Islet of Langerhans (tissue), 1 donor: ENCODE measurements around the gene TMEM255A.
"Not testable (repeated sequence)": the region's sequence is repeated elsewhere in the genome, so short reads cannot be mapped to it uniquely, and the experiment has no call there.

Source experiments
- FAIRE-seq: peaks from one replicate; lab custom pipeline; 2011; peaks lifted over from hg19 to GRCh38; lab: Jason Lieb, UNC

TMEM255A gene

GRCh38 chrX:120310861-120311726 is at the start of gene TMEM255A:
Gene TMEM255A, minus strand, starts transcription at chrX:120311461. Its CDS starts 152 bp downstream, at chrX:120311309.
- no peak for FAIRE-seq

GRCh38 chrX:120358737-120359456 is 47.6 kb upstream of the TMEM255A start:
- FAIRE-seq: no peak

- FAIRE-seq: no peak
Measured at GRCh38 chrX:120357186-120357585, 45.9 kb upstream of the TMEM255A start.

GRCh38 chrX:120356084-120356483 is 44.8 kb upstream of the TMEM255A start:
- FAIRE-seq: no peak

- no peak for FAIRE-seq
Measured at GRCh38 chrX:120350450-120351138, 39.3 kb upstream of the TMEM255A start.

- not testable (repeated sequence) for FAIRE-seq
Measured at GRCh38 chrX:120344566-120344965, 33.3 kb upstream of the TMEM255A start.

GRCh38 chrX:120336899-120337298 is 25.6 kb upstream of the TMEM255A start:
- FAIRE-seq: no peak

- no peak for FAIRE-seq
Measured at GRCh38 chrX:120335289-120335688, 24.0 kb upstream of the TMEM255A start.

GRCh38 chrX:120334603-120335002 is 23.3 kb upstream of the TMEM255A start:
- FAIRE-seq: no peak

GRCh38 chrX:120334151-120334550 is 22.9 kb upstream of the TMEM255A start:
- FAIRE-seq: no peak

GRCh38 chrX:120332394-120332793 is 21.1 kb upstream of the TMEM255A start:
- no peak for FAIRE-seq

GRCh38 chrX:120331116-120331515 is 19.9 kb upstream of the TMEM255A start:
- no peak for FAIRE-seq

- no peak for FAIRE-seq
Measured at GRCh38 chrX:120321520-120322281, 10.4 kb upstream of the TMEM255A start.

- no peak for FAIRE-seq
Measured at GRCh38 chrX:120318411-120318810, 7.2 kb upstream of the TMEM255A start.

- FAIRE-seq: no peak
Measured at GRCh38 chrX:120316587-120317283, 5.5 kb upstream of the TMEM255A start.

- no peak for FAIRE-seq
Measured at GRCh38 chrX:120315776-120316175, 4.5 kb upstream of the TMEM255A start.

- FAIRE-seq: no peak
Measured at GRCh38 chrX:120311727-120312063, 434 bp upstream of the TMEM255A start.

GRCh38 chrX:120309873-120310705 is 1.2 kb downstream of the TMEM255A start:
- no peak for FAIRE-seq

GRCh38 chrX:120308959-120309872 is 2.0 kb downstream of the TMEM255A start:
- peak; percentile 96 for FAIRE-seq

GRCh38 chrX:120308558-120308957 is 2.7 kb downstream of the TMEM255A start:
- FAIRE-seq: no peak
